Gastroesophageal sphincter (tissue), 4 donors: ENCODE measurements around the gene MON1B. TPM values are rescaled to one million over a fixed set of nuclear protein-coding genes. Genes with fewer than 3 reads are reported as not detected.

Source experiments
- ATAC-seq: fragments of 150-250 bp; one replicate; pipeline ENCODE4 v1.9.1; 2016; ENCODE audit warnings: mild to moderate bottlenecking, moderate library complexity
- H3K27ac ChIP-seq, 4 donors: fragments of 200-600 bp; sonication (generic) in 3 of 4; 1 replicate in 3 of 4; 2 replicates in 1 of 4; pipeline ENCODE4 v1.5.1; 2016 to 2019
- H3K27me3 ChIP-seq: fragments of 200-600 bp; sonication (generic); one replicate; pipeline ENCODE4 v1.5.1; 2019
- H3K36me3 ChIP-seq, 2 donors: fragments of 200-600 bp; sonication (generic); one replicate each; pipeline ENCODE4 v1.5.1; 2019; ENCODE audit warnings: control low read depth in 1 of 2
- H3K4me1 ChIP-seq, 3 donors: fragments of 200-600 bp; sonication (generic); 1 replicate in 2 of 3; 2 replicates in 1 of 3; pipeline ENCODE4 v1.5.1; 2016 to 2019; ENCODE audit warnings: control low read depth in 2 of 3
- H3K4me3 ChIP-seq, 2 donors: fragments of 200-600 bp; sonication (generic); one replicate each; pipeline ENCODE4 v1.5.1; 2019; ENCODE audit warnings: mild to moderate bottlenecking in 1 of 2, moderate library complexity in 1 of 2
- H3K9me3 ChIP-seq, 3 donors: fragments of 200-600 bp; sonication (generic); one replicate each; pipeline ENCODE4 v1.5.1; 2017 to 2019; ENCODE audit warnings: control low read depth in 2 of 3
- EP300 ChIP-seq: sonication (generic); formaldehyde crosslinking; IDR thresholded peaks from one replicate; pipeline ENCODE4 v1.6.1; 2017; ENCODE audit warnings: antibody characterized with exemption, mild to moderate bottlenecking
- POLR2A ChIP-seq, 2 donors: fragments of 450-650 bp; IDR thresholded peaks; one replicate each; pipeline ENCODE4 v1.6.1; 2017; ENCODE audit warnings: antibody characterized with exemption in 2 of 2, mild to moderate bottlenecking in 2 of 2, moderate library complexity in 1 of 2
- POLR2AphosphoS5 ChIP-seq: sonication (generic); formaldehyde crosslinking; IDR thresholded peaks from one replicate; pipeline ENCODE4 v1.6.1; 2017; ENCODE audit warnings: antibody characterized with exemption
- WGBS, 2 donors: methylation state at CpG; one replicate each; pipeline ENCODE4 v1.1.5; 2018; ENCODE audit warnings: low coverage in 1 of 2; 5-methylcytosine and 5-hydroxymethylcytosine counted together
- total RNA-seq, 4 donors: library from RNA; depleted of rRNA; stranded (reverse); fragments of >200 nt; gene quantifications; one replicate each; pipeline ENCODE4 v1.1.0, GENCODE V29; 2016
- TF ChIP-seq, protein P1 (sequence below), 4 experiments: fragments of 200-600 bp in 2 of 4; fragments of 450-650 bp in 2 of 4; sonication (generic) in 1 of 4; IDR thresholded peaks; one replicate each; pipeline ENCODE4 v1.5.1; 2017 to 2019; ENCODE audit warnings: antibody characterized with exemption in 4 of 4, mild to moderate bottlenecking in 2 of 4, moderate library complexity in 2 of 4

Gene MON1B
- total RNA-seq = 10 to 100 TPM; 19.1 to 26.1 (median 23.3) TPM

DNA sequence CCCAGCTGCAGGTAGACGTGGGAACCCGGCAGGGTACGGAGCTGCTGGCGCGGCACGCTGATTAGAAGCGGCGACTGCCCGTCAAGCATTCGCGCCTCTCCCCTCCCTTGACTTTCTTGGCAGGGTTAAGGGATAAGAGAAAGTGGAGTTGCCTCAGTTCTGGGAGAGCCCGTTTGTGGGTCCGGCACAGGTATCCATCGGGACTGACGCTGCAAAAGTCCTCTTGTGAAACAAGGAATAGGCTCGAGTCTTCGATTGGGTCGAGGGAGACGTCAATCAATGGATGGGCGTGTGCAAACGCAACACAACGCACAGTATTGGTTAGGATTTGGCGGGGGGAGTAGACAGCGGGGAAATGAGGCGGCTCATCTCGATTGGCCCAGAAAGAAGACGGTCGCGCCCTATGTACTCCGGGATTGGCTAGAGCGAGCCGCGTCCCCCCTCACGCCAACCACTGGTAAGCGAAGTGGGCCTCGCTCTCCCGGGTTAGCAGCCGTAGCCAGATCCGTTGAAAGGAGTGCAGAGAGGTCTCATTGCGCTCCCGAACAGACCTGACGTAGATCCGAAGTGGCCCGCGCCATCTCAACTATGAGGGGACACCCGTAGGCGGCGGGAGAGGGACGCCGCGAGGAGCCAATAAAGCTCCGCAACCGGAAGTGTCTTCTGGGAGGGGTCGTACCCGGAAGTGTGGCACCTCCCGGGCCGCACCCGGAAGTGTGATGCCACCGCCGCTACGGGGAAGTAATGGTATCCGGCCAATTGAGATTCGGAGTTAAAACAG is at the start of gene MON1B:
TSS of gene MON1B (plus strand) at position 713 of the 781 bp plus-strand sequence. CDS start 296 bp downstream, outside the sequence.
- ATAC-seq = peak; percentile 99
- Histone ChIP-seq H3K27me3 (no peaks in the 10 kb centered on the region), H3K9me3 (no peaks in the 10 kb centered on the region), H3K27ac (peak within 1 kb of the TSS; percentile 89 to 97 (median 96)), H3K36me3 (peaks cover 0 to 28% of the 10 kb centered on the region in 2 donors), H3K4me1 (peaks cover 4 to 31% (median 7%) of the 10 kb centered on the region in 3 donors), H3K4me3 (peak within 1 kb of the TSS; percentile 79 to 80)
- 0 to 8% methylated on average over 2 to 19 of the region's 63 CpGs for WGBS, 2 donors
- TF ChIP-seq POLR2A (IDR thresholded peaks at IDR 0.05) = peak; percentile 66 to 72
- TF ChIP-seq, protein P1, sequence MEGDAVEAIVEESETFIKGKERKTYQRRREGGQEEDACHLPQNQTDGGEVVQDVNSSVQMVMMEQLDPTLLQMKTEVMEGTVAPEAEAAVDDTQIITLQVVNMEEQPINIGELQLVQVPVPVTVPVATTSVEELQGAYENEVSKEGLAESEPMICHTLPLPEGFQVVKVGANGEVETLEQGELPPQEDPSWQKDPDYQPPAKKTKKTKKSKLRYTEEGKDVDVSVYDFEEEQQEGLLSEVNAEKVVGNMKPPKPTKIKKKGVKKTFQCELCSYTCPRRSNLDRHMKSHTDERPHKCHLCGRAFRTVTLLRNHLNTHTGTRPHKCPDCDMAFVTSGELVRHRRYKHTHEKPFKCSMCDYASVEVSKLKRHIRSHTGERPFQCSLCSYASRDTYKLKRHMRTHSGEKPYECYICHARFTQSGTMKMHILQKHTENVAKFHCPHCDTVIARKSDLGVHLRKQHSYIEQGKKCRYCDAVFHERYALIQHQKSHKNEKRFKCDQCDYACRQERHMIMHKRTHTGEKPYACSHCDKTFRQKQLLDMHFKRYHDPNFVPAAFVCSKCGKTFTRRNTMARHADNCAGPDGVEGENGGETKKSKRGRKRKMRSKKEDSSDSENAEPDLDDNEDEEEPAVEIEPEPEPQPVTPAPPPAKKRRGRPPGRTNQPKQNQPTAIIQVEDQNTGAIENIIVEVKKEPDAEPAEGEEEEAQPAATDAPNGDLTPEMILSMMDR (IDR thresholded peaks at IDR 0.05) = peak in 3 of 4 experiments; percentile 10 to 32 (median 14)
- TF ChIP-seq POLR2AphosphoS5 = peak; percentile 80
- TF ChIP-seq EP300 = no peak

DNA sequence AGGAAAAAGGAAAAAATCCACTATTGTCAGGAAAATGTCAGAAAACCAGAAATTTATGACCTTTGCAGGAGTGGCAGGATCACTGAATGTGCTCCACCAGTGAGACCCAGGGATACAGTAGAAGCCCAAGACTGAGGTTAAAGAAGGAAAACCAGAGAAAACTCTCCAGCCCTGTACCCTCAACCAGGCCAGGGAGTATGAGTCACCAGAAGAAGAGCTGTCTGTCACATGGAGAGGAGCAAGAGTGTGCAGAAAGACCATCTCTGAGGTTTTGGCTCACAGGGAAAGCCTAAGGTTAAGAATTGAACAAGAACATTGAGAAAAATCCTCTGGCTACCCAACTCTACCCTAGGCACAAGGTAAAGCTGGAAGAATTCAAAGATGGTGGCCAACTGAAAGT is 47.6 kb upstream of the MON1B start:
- no peak for TF ChIP-seq POLR2AphosphoS5
- TF ChIP-seq, protein P1 (IDR thresholded peaks at IDR 0.05) = no peak
- Histone ChIP-seq H3K27ac (no peak overlapping the region), H3K27me3 (no peaks in the 10 kb centered on the region), H3K4me1 (no peaks in the 10 kb centered on the region), H3K36me3 (no peaks in the 10 kb centered on the region), H3K4me3 (no peak overlapping the region), H3K9me3 (no peaks in the 10 kb centered on the region)
- ATAC-seq = no peak

DNA sequence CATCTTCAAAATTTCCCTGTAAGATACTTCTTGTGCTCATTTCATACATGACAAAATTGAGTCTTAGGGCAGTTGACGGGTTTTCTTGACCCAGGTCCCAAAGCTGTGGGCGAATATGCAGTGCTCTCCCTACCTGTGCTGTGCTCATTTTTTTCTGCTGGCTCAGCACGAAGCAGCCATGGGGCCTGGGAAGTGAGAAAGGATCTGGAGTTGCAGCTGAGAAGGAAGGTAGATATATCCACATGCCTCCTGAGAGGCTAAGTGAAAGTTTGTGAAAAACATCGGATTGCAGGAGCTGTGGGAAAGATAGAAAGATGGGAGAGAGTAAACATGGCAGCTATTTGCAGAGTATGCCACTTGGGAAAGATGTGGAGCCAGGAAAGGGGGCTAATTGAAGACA is 42.9 kb upstream of the MON1B start:
- no peak for ATAC-seq
- H3K4me3 ChIP-seq = no peak overlapping the region
- peaks cover 5% of the 10 kb centered on the region for H3K27me3 ChIP-seq
- no peaks in the 10 kb centered on the region for H3K4me1 ChIP-seq
- WGBS, 2 donors = 44 to 70% methylated on average over 1 to 4 of the region's 4 CpGs
- H3K9me3 ChIP-seq = no peaks in the 10 kb centered on the region
- H3K36me3 ChIP-seq = no peaks in the 10 kb centered on the region
- no peak overlapping the region for H3K27ac ChIP-seq
- no peak for TF ChIP-seq EP300
- no peak for TF ChIP-seq POLR2AphosphoS5

GRCh38 chr16:77157346-77158058 is 33.5 kb upstream of the MON1B start:
- ATAC-seq = no peak
- WGBS, 2 donors = 18 to 44% methylated on average over 3 of the region's 3 CpGs
- Histone ChIP-seq H3K9me3 (no peaks in the 10 kb centered on the region), H3K27me3 (peaks cover 19% of the 10 kb centered on the region), H3K27ac (no peak overlapping the region), H3K4me3 (no peak overlapping the region), H3K36me3 (no peaks in the 10 kb centered on the region), H3K4me1 (no peaks in the 10 kb centered on the region)
- TF ChIP-seq EP300 (no peak), POLR2A (IDR thresholded peaks at IDR 0.05) (no peak), POLR2AphosphoS5 (no peak)
- TF ChIP-seq, protein P1 (IDR thresholded peaks at IDR 0.05) = no peak

GRCh38 chr16:77158293-77158692 is 32.7 kb upstream of the MON1B start:
- Histone ChIP-seq H3K4me3 (no peak overlapping the region), H3K27ac (no peak overlapping the region), H3K9me3 (no peaks in the 10 kb centered on the region), H3K4me1 (no peaks in the 10 kb centered on the region), H3K27me3 (peaks cover 19% of the 10 kb centered on the region), H3K36me3 (no peaks in the 10 kb centered on the region)
- TF ChIP-seq EP300 (no peak), POLR2AphosphoS5 (no peak), POLR2A (IDR thresholded peaks at IDR 0.05) (no peak)
- TF ChIP-seq, protein P1 (IDR thresholded peaks at IDR 0.05) = no peak
- 72 to 86% methylated on average over 4 to 5 of the region's 6 CpGs for WGBS, 2 donors
- ATAC-seq = no peak
